ENCODE data around the gene RTCA. TPM values are rescaled to one million over a fixed set of nuclear protein-coding genes. Genes with fewer than 3 reads are reported as not detected.

The RTCA gene
- total and polyA plus RNA-seq, 12 donors: 19.0 to 61.2 (median 34.0) TPM

- Histone ChIP-seq H3K36me3 (replicated peaks in 1 of 2) (peaks cover 0 to 5% of the 10 kb centered on the region in 2 donors), H3K9me3 (replicated peaks in 1 of 3) (no peaks in the 10 kb centered on the region), H3K27ac (no peak overlapping the region), H3K4me1 (replicated peaks in 1 of 2) (peaks cover 0 to 9% of the 10 kb centered on the region in 2 donors), H3K4me3 (no peak overlapping the region), H3K27me3 (no peaks in the 10 kb centered on the region)
- intact Hi-C loops (cut with DNase I): no loop called here
- no peak for DNase-seq
- TF ChIP-seq POLR2A (IDR thresholded peaks at IDR 0.05) (no peak), CTCF (IDR thresholded peaks at IDR 0.05) (no peak)
Observed at GRCh38 chr1:100239961-100240360, 26.1 kb upstream of the RTCA start.

- Histone ChIP-seq H3K36me3 (replicated peaks in 1 of 2) (peaks cover 0 to 5% of the 10 kb centered on the region in 2 donors), H3K27me3 (no peaks in the 10 kb centered on the region), H3K9me3 (replicated peaks in 1 of 3) (no peaks in the 10 kb centered on the region), H3K27ac (no peak overlapping the region), H3K4me1 (replicated peaks in 1 of 2) (peaks cover 0 to 9% of the 10 kb centered on the region in 2 donors), H3K4me3 (no peak overlapping the region)
- TF ChIP-seq CTCF (IDR thresholded peaks at IDR 0.05) (no peak), POLR2A (IDR thresholded peaks at IDR 0.05) (no peak)
- intact Hi-C loops (cut with DNase I): no loop called here
- WGBS, 4 donors: 86 to 92% (median 89%) methylated on average over 4 of the region's 4 CpGs
- DNase-seq: no peak
Observed at GRCh38 chr1:100240631-100241030, 25.4 kb upstream of the RTCA start.

- intact Hi-C loops (cut with DNase I): no loop called here
- Histone ChIP-seq H3K9me3 (replicated peaks in 1 of 3) (no peaks in the 10 kb centered on the region), H3K4me3 (no peak overlapping the region), H3K27ac (no peak overlapping the region), H3K36me3 (replicated peaks in 1 of 2) (no peaks in the 10 kb centered on the region), H3K4me1 (replicated peaks in 1 of 2) (peaks cover 5 to 7% of the 10 kb centered on the region in 2 donors), H3K27me3 (no peaks in the 10 kb centered on the region)
- TF ChIP-seq POLR2A (IDR thresholded peaks at IDR 0.05): no peak
- no peak for TF ChIP-seq CTCF (IDR thresholded peaks at IDR 0.05)
- WGBS, 4 donors: 83 to 86% (median 84%) methylated on average over 4 of the region's 4 CpGs
- no peak for DNase-seq
Observed at GRCh38 chr1:100246738-100247137, 19.3 kb upstream of the RTCA start.

- H3K4me3 ChIP-seq: peak overlapping the region; percentile 46 to 88 (median 81)
- intact Hi-C loops (cut with DNase I): no loop called here
- H3K9me3 ChIP-seq (replicated peaks in 1 of 3): no peaks in the 10 kb centered on the region
- H3K4me1 ChIP-seq (replicated peaks in 1 of 2): peaks cover 5 to 7% of the 10 kb centered on the region in 2 donors
- H3K27me3 ChIP-seq: no peaks in the 10 kb centered on the region
- DNase-seq: no peak
- TF ChIP-seq CTCF (IDR thresholded peaks at IDR 0.05): no peak
- TF ChIP-seq POLR2A (IDR thresholded peaks at IDR 0.05): no peak
- 0 to 1% (median 1%) methylated on average over 6 to 12 of the region's 12 CpGs for WGBS, 4 donors
- peak overlapping the region; percentile 47 to 92 (median 69) for H3K27ac ChIP-seq
- no peaks in the 10 kb centered on the region for H3K36me3 ChIP-seq (replicated peaks in 1 of 2)
Observed at GRCh38 chr1:100249155-100249536, 16.9 kb upstream of the RTCA start.

Data from adrenal gland (tissue), 12 donors.